OCI-LY3 (cell line): ENCODE measurements around the gene NRSN2.

ENCODE experiments used
- H2AFZ ChIP-seq: fragments of 200-600, 300-600 bp; shearing (Covaris generic); 2 replicates; pipeline ENCODE4 v1.6.0; 2014; ENCODE audit warnings: antibody characterized with exemption, low read depth, low read length
- H3K27ac ChIP-seq: fragments of 200-600, 300-600 bp; sonication (generic); 2 replicates; pipeline ENCODE4 v1.5.1; 2014; ENCODE audit warnings: mild to moderate bottlenecking, low read length, moderate library complexity, mixed read lengths
- H3K27me3 ChIP-seq: fragments of 200-600, 300-600 bp; sonication (generic); 2 replicates; pipeline ENCODE4 v1.6.1; 2014; ENCODE audit warnings: low read depth, low read length, mixed read lengths
- H3K36me3 ChIP-seq: fragments of 200-600, 300-600 bp; sonication (generic); replicated peaks from 2 replicates; pipeline ENCODE3; 2014; ENCODE audit warnings: low read depth, low read length, mixed read lengths
- H3K4me1 ChIP-seq: fragments of 300-600, 200-600 bp; sonication (generic); 2 replicates; pipeline ENCODE4 v1.6.1; 2014; ENCODE audit warnings: low read length, mixed read lengths
- H3K4me2 ChIP-seq: fragments of 200-600, 300-600 bp; sonication (generic); 2 replicates; pipeline ENCODE4 v1.6.1; 2014; ENCODE audit warnings: low read length, mixed read lengths
- H3K4me3 ChIP-seq: fragments of 300-600, 200-600 bp; sonication (generic); 2 replicates; pipeline ENCODE4 v1.5.1; 2014; ENCODE audit warnings: antibody characterized with exemption, mild to moderate bottlenecking, low read length, moderate library complexity
- H3K79me2 ChIP-seq: fragments of 300-600, 200-600 bp; shearing (Covaris generic); 2 replicates; pipeline ENCODE4 v1.6.1; 2014; ENCODE audit warnings: mild to moderate bottlenecking, low read length, mixed read lengths
- H3K9ac ChIP-seq: fragments of 300-600, 200-600 bp; shearing (Covaris generic); 2 replicates; pipeline ENCODE4 v1.6.0; 2014; ENCODE audit warnings: mild to moderate bottlenecking, low read length, moderate library complexity
- H3K9me3 ChIP-seq: fragments of 200-600, 300-600 bp; shearing (Covaris generic); 2 replicates; pipeline ENCODE4 v1.6.1; 2014; ENCODE audit warnings: low read length, mixed read lengths; ENCODE audit not compliant: insufficient read depth
- H4K20me1 ChIP-seq: fragments of 200-600, 300-600 bp; sonication (generic); 2 replicates; pipeline ENCODE4 v1.6.1; 2016; ENCODE audit warnings: low read length, mixed read lengths; ENCODE audit not compliant: insufficient read depth
- EZH2phosphoT487 ChIP-seq: fragments of 200-600 bp; shearing (Covaris generic); IDR thresholded peaks from 2 replicates; pipeline ENCODE4 v1.6.1; 2018; ENCODE audit warnings: antibody characterized with exemption, mixed run types, low read depth
- TF ChIP-seq, protein P1 (sequence below): fragments of 200-600, 300-600 bp; sonication (generic); IDR thresholded peaks from 2 replicates; pipeline ENCODE4 v1.5.1; 2014; ENCODE audit warnings: antibody characterized with exemption, low read length, low read depth

Gene NRSN2

DNA sequence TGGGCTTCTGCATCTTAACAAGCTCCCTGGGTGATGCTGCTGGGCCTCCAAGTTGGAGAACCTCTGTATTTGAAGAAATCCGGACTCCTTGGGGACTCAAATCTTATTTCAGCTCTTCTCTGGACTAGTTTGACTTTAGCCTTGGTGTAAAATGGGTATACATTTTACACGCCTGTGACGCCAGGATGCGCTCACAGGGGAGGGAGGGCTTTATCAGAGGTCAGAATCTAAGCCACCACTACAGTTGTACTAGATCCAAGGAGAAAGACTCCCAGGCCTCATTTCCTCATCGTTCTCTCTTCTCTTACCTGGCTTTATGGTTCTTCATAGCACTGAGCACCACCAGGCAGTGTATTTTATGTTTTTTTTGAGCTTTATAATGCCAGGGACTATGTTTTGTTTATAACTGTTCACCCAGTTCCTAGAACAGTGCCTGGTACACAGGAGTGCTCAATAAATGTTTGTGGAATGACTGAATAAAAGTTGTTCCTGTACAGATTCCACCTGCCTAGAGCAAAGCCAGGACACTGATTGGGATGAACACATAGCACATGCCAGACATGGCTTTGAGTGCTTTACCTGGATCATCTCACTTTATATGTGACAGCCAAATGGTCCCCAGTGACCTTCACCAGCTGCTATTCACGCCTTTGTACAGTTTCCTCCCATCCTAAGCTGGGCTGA, 56.1 kb downstream of the NRSN2 start:
- Histone ChIP-seq H3K36me3 (peaks cover under 1% of the 10 kb centered on the region), H3K4me3 (no peak overlapping the region), H3K4me2 (no peak overlapping the region), H3K79me2 (no peaks in the 10 kb centered on the region), H3K27me3 (no peaks in the 10 kb centered on the region), H3K4me1 (peaks cover 6% of the 10 kb centered on the region), H4K20me1 (no peaks in the 10 kb centered on the region), H2AFZ (no peak overlapping the region), H3K9ac (no peak overlapping the region), H3K9me3 (no peaks in the 10 kb centered on the region), H3K27ac (no peak overlapping the region)
- TF ChIP-seq, protein P1, sequence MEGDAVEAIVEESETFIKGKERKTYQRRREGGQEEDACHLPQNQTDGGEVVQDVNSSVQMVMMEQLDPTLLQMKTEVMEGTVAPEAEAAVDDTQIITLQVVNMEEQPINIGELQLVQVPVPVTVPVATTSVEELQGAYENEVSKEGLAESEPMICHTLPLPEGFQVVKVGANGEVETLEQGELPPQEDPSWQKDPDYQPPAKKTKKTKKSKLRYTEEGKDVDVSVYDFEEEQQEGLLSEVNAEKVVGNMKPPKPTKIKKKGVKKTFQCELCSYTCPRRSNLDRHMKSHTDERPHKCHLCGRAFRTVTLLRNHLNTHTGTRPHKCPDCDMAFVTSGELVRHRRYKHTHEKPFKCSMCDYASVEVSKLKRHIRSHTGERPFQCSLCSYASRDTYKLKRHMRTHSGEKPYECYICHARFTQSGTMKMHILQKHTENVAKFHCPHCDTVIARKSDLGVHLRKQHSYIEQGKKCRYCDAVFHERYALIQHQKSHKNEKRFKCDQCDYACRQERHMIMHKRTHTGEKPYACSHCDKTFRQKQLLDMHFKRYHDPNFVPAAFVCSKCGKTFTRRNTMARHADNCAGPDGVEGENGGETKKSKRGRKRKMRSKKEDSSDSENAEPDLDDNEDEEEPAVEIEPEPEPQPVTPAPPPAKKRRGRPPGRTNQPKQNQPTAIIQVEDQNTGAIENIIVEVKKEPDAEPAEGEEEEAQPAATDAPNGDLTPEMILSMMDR: no peak
- TF ChIP-seq EZH2phosphoT487: no peak

DNA sequence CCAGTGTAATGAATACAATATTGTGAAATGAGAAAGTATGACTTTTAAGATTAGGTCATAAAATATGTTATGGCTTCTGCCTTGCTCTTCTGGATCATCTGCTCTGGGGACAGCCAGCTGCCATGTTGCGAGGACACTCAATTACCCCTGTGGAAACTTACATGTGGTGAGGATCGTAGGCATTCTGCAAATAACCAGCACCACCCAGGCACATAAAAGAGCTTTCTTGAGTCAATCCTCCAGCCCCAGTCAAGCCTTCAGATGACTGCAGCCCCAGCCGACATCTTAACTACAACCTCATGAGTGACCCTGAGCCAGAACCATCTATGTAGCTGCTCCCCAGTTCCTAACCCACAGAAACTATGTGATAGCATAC, 56.7 kb downstream of the NRSN2 start:
- no peak for TF ChIP-seq EZH2phosphoT487
- TF ChIP-seq, protein P1: no peak
- H3K9me3 ChIP-seq: no peaks in the 10 kb centered on the region
- peaks cover 6% of the 10 kb centered on the region for H3K4me1 ChIP-seq
- no peak overlapping the region for H3K4me2 ChIP-seq
- H3K4me3 ChIP-seq: no peak overlapping the region
- H3K27me3 ChIP-seq: no peaks in the 10 kb centered on the region
- H3K27ac ChIP-seq: no peak overlapping the region
- H2AFZ ChIP-seq: no peak overlapping the region
- no peaks in the 10 kb centered on the region for H4K20me1 ChIP-seq
- peaks cover 5% of the 10 kb centered on the region for H3K79me2 ChIP-seq
- H3K9ac ChIP-seq: no peak overlapping the region
- H3K36me3 ChIP-seq: no peaks in the 10 kb centered on the region

DNA sequence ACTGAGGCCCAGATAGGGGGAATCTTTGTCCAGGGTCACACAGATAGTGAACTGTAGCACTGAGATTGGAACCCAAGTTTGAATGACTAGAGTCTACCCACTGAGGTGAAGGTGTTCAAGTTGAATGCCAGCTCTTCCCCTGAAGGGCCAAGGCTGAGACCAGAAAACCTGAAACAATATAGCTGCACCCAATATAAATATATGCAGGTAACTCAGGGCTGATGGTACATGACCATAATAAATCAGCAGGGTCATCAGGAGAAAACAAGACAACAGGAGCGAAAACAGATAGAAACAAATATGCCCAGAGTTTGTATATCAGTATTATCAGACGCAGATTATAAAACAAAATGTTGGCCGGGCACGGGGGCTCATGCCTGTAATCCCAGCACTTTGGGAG, 57.2 kb downstream of the NRSN2 start:
- Histone ChIP-seq H3K4me1 (peaks cover 6% of the 10 kb centered on the region), H3K4me3 (no peak overlapping the region), H3K9me3 (no peaks in the 10 kb centered on the region), H3K4me2 (no peak overlapping the region), H3K27ac (no peak overlapping the region), H3K79me2 (peaks cover 10% of the 10 kb centered on the region), H2AFZ (no peak overlapping the region), H3K27me3 (no peaks in the 10 kb centered on the region), H4K20me1 (no peaks in the 10 kb centered on the region), H3K36me3 (no peaks in the 10 kb centered on the region), H3K9ac (no peak overlapping the region)
- TF ChIP-seq EZH2phosphoT487: no peak
- TF ChIP-seq, protein P1: no peak
